GM21723 (cell line): ENCODE measurements around the gene BCO1.
"Not testable (repeated sequence)": the region's sequence is repeated elsewhere in the genome, so short reads cannot be mapped to it uniquely, and the experiment has no call there.

Source experiments
- ATAC-seq: cut with Tn5 transposase; IDR thresholded peaks from one replicate; pipeline ENCODE4 v1.9.1; 2021; ENCODE audit warnings: mild to moderate bottlenecking, moderate library complexity; ENCODE audit not compliant: unreplicated experiment

Gene BCO1, protein sequence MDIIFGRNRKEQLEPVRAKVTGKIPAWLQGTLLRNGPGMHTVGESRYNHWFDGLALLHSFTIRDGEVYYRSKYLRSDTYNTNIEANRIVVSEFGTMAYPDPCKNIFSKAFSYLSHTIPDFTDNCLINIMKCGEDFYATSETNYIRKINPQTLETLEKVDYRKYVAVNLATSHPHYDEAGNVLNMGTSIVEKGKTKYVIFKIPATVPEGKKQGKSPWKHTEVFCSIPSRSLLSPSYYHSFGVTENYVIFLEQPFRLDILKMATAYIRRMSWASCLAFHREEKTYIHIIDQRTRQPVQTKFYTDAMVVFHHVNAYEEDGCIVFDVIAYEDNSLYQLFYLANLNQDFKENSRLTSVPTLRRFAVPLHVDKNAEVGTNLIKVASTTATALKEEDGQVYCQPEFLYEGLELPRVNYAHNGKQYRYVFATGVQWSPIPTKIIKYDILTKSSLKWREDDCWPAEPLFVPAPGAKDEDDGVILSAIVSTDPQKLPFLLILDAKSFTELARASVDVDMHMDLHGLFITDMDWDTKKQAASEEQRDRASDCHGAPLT

DNA sequence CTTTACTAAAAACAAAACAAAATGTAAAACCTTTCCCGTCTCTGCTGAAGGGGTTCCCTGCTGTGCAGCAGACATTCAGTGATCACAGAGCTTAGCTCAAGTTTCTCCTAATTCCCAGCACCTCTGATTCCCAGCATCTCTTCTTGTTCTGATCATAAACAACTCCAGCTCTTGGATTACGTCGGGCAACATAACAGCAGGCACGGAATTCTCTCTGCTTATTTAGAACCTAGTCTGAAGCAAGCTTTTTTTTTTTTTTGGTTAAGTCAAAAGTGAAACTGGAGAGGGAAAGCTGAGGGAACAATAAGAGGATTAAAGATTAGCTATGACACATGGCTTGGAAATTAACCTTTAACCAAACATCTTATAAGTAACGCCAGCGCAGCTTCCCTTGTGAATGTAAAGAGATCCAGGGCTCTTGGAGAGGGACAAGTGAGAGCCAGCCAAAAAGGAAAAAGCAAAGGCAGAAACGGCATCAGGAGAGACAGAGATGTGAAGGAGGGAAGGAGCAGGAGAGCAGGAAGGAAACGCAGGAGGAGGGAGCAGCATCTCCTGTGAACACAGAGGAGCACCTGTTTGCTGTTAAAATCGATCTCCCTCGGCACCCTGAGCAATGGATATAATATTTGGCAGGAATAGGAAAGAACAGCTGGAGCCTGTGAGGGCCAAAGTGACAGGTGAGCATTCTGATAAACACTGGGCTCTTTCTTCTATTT lies at the start of gene BCO1:
Gene BCO1 (plus strand): TSS at position 394 of the 716 bp plus-strand sequence. CDS start 220 bp downstream, at position 614.
- no peak for ATAC-seq

DNA sequence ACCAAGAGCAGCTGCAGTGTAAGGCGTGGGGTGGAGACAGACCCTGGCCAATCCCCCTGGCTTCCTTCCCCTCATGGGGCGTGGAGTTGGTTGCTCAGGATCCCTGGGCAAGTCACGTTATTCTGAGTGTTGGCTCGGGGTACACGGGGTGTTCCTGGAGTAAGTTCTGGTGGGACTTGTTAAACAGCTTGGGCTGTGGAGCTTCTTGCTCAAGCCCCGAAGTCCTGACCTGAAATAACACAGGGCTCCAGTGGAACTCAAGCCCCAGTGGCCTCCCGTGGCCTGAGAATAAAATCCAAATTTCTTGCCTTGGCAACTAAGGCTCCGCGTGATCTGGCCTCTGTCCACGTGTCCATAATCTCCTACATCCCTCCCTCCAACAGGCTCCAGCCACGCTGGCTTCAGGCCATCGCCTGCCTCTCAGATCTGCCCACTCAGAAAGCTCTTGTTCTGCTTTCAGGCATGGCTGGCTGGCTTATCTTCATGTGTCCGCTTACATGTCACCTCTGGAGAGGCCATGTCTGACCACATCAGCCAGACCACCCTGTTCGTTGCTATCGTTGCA lies 49.3 kb upstream of the BCO1 start:
- no peak for ATAC-seq

DNA sequence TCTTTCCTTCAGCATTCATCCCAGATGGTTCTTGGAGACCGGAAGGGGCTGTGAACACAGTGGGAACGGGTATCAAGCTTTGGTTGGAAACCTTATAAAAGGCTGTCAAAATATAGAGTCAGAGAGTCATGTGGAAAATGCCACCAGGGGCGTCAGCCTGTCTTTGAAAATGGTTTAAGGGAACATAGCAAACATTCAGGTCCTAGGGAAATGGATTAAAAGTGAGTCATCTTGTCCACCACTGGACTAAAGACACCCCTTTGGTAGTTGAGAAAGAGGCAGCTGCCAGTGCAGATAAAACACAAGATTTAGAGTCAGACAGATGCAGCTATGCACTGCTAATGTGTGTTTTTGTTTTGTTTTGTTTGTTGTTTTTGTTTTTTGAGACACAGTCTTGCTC lies 47.8 kb upstream of the BCO1 start:
- no peak for ATAC-seq

DNA sequence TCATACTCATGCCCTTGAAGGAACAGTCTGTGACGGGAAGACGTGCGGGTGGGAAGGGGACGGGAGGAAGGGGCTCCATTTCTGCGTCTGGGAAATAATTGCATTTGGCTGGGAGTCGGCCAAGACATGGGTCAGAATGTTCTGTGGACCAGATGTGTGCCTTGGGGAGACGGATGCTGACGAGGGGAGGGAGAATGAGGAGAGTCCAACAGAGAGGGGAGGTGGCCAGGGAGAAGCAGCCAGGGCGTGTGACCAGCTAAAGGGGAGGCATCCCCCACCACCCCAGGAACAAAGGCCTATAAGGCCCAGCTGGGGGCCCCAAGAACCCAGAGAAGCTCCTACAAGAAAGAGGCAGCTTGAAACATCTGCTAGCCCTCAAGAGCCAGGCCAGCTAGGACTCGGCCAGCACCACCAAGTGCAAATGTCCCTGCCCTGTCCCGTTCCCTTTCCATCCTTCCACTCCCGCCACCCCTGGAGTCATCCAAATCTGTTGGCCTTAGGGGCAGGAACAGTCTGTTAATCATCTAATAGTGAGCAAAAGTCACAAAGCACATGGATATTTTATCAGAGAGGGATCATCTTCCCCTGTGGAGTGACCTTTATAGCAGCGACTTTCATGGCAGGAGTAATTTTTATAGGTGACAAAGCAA lies 42.5 kb upstream of the BCO1 start:
- ATAC-seq, result no peak

DNA sequence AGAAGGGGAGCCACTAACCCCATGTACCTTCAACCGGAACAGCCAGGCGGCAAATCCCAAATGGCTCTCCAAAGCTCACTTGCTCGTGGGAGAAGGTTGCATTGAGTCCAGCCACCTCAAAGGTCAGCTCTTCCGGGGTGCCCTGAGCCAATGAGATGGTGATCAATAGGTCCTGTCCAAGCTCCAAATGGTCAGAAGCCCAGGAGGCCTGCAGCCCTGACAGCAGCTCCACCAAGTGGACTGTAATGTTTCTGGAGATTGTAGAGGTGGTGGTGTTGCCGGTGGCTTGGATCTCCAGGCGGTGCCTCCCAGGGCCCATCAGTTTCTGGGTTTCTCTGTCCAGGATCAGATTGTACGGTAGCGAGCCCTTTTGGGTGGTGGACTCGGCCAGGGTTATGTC lies 39.9 kb upstream of the BCO1 start:
- ATAC-seq, result no peak

DNA sequence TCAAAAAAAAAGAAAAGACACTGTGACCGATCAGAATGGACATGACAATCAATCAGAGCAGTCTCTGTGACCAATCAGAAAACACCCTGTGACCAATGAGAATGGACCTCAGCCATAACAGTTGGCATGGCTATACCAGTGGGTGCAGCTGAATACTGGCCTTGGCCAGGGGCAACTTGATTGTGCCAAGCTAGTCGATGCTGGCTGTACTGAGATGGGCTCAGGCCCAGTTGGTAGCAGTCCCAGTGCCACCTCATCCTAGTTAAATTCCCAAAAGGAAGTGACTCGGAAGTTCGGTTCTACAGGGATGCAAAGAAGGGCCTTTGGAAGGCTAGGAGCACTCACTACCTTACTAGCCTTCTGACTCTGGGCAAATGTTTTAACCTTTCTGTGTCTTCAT lies 37.2 kb upstream of the BCO1 start:
- no peak for ATAC-seq

DNA sequence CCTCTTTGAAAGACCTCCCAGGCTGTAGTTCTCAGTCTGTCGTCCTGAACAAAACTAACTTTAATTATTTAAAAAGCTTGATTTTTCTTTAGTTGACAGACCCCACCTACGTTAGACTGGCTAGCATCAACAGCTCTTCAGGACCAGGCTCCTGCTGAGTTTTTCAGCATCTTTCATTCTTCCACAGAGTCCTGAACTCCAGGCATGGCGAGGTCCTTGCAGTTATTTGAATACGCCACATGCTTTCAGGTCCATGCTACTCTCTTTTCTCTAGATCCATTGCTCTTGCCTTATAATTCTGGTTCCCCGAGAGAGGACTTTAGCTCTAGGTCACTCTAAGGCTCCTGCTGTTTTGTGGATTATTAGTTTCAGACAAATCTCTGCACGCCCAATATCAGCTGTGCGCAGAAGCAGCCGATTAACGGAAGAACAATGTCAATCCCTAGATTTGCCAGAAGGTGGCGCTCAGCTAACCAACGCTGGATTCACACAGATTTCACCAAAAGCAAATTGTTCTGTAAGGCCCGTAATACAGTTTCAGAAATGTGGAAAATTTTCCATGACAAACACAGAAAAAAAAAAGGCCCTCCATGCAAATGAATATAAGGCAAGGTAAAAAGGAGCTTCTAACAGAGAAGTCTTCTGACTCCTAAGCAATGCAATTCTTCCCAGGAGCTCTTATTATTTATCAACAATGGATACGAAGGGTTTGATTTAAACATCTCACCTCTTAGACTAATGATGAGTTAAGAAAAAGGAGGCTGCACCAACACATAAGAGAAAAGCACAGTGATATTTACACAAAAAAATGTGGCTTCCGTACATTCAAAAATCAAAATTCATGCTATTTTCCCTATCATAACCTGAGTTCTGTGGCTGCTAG lies 33.5 kb upstream of the BCO1 start:
- ATAC-seq, result no peak

DNA sequence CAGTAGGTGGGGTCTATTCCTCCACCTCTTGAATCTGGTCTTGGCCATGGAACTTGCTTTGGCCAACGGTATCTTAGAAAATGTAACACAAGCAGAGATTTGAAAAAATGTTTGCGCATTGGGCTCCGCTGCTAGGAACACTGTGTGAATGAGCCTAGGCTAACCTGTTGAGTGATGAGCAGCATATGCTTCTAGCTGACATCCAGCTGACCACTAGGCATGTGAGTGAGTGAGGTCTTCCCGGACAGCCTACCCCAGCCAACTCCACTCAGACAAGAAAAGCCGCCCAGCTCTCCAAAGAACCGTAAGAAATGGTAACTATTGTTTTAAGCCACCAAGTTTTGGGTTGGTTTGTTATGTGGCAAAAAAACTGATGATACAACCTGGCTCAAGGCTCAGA lies 31.4 kb upstream of the BCO1 start:
- no peak for ATAC-seq

DNA sequence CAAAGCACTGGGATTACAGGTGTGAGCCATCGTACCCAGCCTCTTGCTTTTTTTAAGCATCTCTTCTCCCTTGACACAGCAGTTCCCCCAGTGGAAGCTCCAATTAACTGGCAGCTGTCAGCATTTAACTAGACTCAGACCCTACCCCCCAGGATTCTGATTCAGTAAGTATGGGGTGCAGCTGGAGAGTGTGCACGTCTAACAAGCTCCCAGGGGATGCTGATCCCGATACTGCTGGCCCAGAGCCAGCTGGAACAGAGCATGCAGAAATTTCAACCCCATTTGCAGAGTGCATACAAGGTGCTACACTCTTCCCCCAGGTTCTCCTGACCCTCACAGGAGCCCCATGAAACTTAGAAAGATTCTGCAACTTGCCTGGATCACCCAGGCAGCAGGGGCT lies 27.7 kb upstream of the BCO1 start:
- no peak for ATAC-seq

DNA sequence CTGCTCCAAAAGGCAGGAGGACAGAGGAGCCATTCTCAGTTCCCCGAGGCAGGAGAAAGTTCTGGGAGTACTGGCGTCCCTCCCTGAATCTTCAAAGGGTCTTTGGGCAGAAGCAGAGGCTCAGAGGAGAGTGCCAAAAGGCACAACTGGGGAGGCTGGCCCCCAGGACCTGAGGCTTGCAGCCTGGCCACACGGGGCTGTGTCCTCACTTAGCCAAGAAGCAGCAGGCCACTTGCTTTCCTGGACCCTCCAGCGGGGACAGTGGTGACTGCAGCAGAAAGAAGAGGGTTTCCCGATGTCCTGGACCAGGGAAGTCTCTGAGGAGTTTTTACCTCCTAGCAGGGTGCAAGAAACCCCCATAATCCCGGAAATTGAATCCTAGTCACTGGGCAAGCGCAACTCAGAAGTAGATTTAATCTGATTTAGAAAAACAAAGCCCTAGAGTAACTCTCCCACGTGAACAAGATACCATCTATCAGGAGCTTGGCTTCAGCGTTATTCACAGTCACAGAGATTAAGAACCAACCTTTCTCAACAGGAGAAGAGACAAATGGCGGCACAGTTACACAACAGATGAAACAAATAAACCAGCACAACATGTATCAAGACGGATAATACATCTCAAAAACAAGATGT lies 25.5 kb upstream of the BCO1 start:
- ATAC-seq, result no peak

DNA sequence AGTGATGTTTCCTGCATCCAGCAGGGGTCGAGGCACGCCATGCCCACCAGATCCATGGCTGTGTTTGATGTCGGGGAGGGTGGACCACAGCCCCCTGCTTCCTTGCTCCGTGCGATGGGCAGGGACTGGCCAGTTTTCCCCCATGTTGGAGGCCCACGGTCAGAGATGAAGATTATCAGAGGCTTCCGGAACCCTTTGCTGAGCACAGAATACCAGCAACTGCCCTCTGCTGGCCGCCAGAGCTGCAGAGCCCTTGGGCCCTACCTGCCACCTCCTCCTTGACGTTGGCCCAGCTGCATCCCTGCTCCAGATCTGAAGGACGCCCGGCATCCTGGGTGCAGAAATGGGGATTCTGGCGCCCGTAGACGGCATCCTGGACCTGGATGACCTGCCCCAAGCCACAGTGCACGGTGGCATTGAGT lies 23.7 kb upstream of the BCO1 start:
- no peak for ATAC-seq

DNA sequence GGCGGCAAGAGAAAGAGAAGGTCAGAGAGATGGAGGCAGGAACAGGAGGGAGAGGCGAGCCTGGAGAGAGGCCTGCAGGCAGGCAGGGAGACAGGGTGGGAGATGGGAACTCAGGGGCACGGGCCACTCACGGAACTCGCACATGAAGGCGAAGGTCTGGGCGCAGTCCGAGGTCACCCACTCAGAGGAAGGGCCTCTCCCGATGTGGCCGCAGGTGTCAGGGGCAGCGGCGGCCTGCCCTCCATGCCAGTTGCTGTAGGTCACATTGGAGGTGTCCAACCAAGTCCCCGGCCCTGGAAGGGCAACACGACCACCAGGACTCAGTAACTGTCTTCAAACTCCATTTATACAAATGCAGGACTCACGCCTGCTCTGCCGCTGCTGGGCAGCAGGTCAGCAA lies 22.4 kb upstream of the BCO1 start:
- ATAC-seq, result no peak

DNA sequence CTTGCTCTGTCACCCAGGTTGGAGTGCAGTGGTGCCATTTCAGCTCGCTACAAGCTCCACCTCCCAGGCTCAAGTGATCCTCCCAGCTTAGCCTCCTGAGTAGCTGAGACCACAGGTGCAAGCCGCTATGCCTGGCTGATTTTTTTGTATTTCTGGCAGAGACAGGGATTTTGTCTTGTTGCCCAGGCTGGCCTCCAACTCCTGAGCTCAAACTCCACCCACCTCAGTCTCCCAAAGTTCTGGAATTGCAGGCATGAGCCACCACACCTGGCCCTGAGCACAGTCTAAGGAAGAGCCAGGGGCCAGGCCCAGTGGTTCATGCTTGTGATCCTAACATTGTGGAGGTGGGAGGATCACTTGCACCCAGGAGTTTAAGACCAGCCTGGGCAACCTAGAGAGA lies 21.8 kb upstream of the BCO1 start:
- ATAC-seq, result no peak

DNA sequence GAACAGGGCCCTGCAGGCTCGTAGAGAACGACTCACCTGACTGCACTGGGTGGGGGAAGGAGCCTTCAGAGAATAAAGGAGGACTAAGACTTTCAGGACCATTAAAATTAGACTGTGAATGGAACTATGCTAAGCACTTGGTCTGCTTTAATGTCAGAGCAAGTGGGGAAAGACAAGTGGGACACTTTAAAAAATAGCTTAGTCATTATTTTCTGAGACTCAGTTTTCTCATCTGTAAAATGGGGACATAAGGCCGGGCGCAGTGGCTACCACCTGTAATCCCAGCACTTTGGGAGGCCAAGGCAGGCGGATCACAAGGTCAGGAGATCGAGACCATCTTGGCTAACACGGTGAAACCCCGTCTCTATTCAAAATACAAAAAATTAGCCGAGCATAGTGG lies 19.3 kb upstream of the BCO1 start:
- no peak for ATAC-seq

DNA sequence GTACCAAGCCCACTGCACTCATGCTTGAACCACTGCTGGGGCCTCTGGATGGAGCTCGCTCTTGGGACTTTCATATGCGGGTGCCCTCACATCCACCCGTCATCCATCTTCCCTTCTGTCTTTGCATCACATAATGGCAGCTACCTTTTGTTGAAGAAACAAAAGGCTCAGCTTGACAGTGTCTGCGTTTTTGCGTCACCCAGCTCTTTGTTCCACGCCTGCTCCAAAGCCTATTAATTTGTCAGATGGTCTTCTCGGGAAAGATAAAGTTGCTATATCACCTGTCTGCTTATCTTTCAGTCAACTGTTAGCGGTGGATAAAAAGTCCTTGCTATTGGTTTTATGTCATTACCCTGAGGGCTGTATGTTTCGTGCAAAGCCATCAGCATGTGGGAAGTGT lies 18.1 kb upstream of the BCO1 start:
- ATAC-seq, result no peak

DNA sequence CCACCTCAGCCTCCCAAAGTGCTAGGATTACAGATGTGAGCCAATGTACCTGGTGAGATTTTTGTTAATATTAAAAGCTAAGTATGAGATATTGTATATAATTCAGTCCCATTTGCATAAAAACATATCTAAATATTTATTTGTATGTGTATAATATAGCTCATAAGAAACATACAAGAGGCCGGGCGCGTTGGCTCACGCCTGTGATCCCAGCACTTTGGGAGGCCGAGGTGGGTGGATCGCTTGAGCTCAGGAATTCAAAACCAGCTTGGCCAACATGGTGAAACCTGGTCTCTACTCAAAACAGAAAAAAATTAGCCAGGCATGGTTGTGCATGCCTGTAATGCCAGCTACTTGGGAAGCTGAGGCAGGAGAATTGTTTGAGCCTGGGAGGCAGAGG lies 16.8 kb upstream of the BCO1 start:
- no peak for ATAC-seq

DNA sequence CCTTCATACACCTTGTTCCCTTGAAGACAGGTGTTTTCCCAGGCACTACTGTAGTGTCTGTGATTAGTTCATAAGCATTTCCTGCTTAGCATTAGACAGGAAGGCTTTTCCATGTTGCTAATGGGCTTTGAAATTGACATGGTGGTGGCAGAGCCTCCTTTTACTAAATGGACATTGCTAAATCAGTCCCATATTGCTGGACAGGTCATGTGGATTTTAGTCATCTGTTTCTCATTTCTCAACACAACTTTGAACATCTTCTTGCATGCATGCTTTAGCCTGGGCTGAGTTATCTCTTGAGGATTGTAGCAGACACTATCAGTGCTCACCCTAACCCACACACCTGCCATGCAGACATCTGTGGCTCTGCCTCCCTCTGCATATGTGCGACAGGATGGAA lies 13.7 kb upstream of the BCO1 start:
- ATAC-seq, result no peak

DNA sequence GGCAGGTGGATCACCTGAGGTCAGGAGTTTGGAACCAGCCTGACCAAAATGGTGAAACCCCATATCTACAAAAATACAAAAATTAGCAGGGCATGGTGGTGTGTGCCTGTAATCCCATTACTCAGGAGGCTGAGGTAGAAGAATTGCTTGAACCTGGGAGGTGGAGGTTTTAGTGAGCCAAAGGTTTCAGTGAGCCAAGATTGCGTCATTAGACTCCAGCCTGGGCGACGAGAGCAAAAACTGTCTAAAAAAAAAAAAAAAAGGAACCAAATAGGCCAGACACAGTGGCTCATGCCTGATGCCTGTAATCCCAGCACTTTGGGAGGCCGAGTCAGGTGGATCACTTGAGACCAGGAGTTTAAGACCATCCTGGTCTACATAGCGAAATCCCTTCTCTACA lies 12.8 kb upstream of the BCO1 start:
- not testable (repeated sequence) for ATAC-seq

DNA sequence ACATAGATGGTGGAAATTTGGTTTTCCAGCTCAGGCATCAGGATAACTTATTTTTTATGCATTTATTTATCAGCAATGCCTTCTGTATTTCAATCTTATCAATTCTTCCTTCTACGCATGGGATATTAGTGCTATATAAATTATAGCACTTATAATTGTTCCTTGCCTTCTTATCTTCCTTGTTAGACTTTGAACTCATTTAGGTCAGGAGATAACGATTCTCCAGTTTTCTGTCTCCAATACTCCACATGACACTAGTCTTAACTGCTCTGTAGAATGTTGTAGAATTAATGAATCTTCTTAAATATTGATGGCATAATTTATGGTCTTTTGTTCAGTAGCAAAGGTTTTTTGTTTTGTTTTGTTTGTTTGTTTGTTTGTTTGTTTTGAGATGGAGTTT lies 10.7 kb upstream of the BCO1 start:
- ATAC-seq, result no peak

DNA sequence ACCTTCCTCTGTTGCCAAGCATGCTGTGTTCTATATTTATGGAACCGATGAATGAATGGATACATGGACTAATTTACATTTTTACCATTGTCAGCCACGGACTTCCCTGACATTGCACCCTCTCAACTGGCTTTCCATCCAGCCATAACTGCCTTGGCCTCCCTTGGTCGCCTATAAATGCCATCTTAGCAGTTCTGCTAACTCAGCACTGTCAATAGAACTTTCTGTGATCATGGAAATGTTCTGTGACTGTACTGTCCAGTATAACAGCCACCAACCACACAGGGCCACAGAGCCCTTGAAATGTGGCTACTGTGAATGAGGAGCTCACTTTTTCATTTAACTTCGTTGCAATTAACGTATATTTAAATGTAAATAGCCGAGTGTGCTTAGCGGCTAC lies 8.7 kb upstream of the BCO1 start:
- ATAC-seq, result no peak
